K562 (cell line): ENCODE results near the gene ZNF768. TPM values are rescaled to one million over a fixed set of nuclear protein-coding genes. Genes with fewer than 3 reads are reported as not detected.

Source experiments
- ARID1B ChIP-seq: fragments of 450-650 bp; IDR thresholded peaks from 2 replicates; pipeline ENCODE4 v1.6.1; 2016; ENCODE audit warnings: antibody characterized with exemption, mild to moderate bottlenecking, inconsistent platforms
- BACH1 ChIP-seq: fragments of 200-800 bp; sonication (Bioruptor generic); IDR thresholded peaks from 2 replicates; pipeline ENCODE4 v1.6.1; 2016; ENCODE audit warnings: missing genetic modification characterization, missing compliant biosample characterization
- BCL6 ChIP-seq: fragments of 250-450 bp; sonication (Bioruptor Pico); IDR thresholded peaks from 2 replicates; pipeline ENCODE4 v1.4.0; 2020
- CBX3 ChIP-seq, 2 experiments: IDR thresholded peaks; 1 replicate in 1 of 2; 2 replicates in 1 of 2; pipeline ENCODE4 v1.6.1; 2012; ENCODE audit warnings: inconsistent platforms in 2 of 2, low read length in 2 of 2, borderline replicate concordance in 1 of 2, control low read depth in 1 of 2
- GATAD2A ChIP-seq: fragments of 450-650 bp; IDR thresholded peaks from 2 replicates; pipeline ENCODE4 v1.6.1; 2017
- GTF2F1 ChIP-seq: IDR thresholded peaks from 2 replicates; pipeline ENCODE4 v1.6.1; 2011; ENCODE audit warnings: low read depth, low read length, improper control_type of control experiment
- HMG20B ChIP-seq: fragments of 250-450 bp; sonication (Bioruptor Pico); IDR thresholded peaks from 2 replicates; pipeline ENCODE4 v1.5.0; 2021; ENCODE audit warnings: mild to moderate bottlenecking
- MEF2D ChIP-seq: conservative IDR thresholded peaks from 2 replicates; pipeline ENCODE4 v1.6.1; 2016; ENCODE audit warnings: low read depth, missing genetic modification characterization, missing compliant biosample characterization
- POLR3G ChIP-seq: IDR thresholded peaks from 2 replicates; pipeline ENCODE4 v1.6.1; 2011; ENCODE audit not compliant: insufficient read length, insufficient replicate concordance; ENCODE audit errors: extremely low read depth
- ZNF121 ChIP-seq: sonication (generic); formaldehyde crosslinking; conservative IDR thresholded peaks from 2 replicates; pipeline ENCODE4 v1.8.0; 2022; ENCODE audit warnings: missing genetic modification reagents
- ZNF263 ChIP-seq: sonication (generic); formaldehyde crosslinking; IDR thresholded peaks from 2 replicates; pipeline ENCODE4 v1.8.0; 2022; ENCODE audit warnings: mild to moderate bottlenecking, missing genetic modification reagents, borderline replicate concordance
- polyA plus RNA-seq, 8 experiments: library from polyadenylated mRNA; depleted of rRNA in 4 of 8; stranded (reverse) in 5 of 8; unstranded in 3 of 8; fragments of >200 nt; fragmentation: Nextera tagmentation in 2 of 8; fragmentation: Illumina TruSeq in 1 of 8; extraction: Ambion mirVana in 2 of 8; extraction: Trizol in 1 of 8; gene quantifications; 2 replicates each; pipeline versions ENCODE4 v1.2.1 to v1.2.3, GENCODE V29; 2011 to 2014; ENCODE audit warnings: inconsistent platforms in 1 of 8, missing spikeins in 1 of 8
- total RNA-seq, 7 experiments: library from RNA; depleted of rRNA in 6 of 7; stranded (reverse); fragments of >200 nt in 6 of 7; fragmentation: Illumina TruSeq in 2 of 7; extraction: Trizol in 2 of 7; gene quantifications; 2 replicates each; pipeline versions ENCODE4 v1.2.1 to v1.2.3, GENCODE V29; 2011 to 2021; ENCODE audit warnings: low replicate concordance in 1 of 7
- TF ChIP-seq, protein P1 (sequence below): fragments of 450-650 bp; IDR thresholded peaks from 2 replicates; pipeline ENCODE4 v1.6.1; 2018; ENCODE audit not compliant: partially characterized antibody
- TF ChIP-seq, protein P2 (sequence below): fragments of 250-450 bp; sonication (Bioruptor Pico); IDR thresholded peaks from 2 replicates; pipeline ENCODE4 v1.4.0; 2020; ENCODE audit warnings: mild to moderate bottlenecking, moderate library complexity, borderline replicate concordance
- TF ChIP-seq, protein P3 (sequence below): fragments of 250-450 bp; sonication (Bioruptor Pico); IDR thresholded peaks from 2 replicates; pipeline ENCODE4 v1.8.0; 2021; ENCODE audit warnings: moderate library complexity, mild to moderate bottlenecking, inconsistent platforms
- TF ChIP-seq, protein P4 (sequence below): fragments of 250-450 bp; sonication (Bioruptor Pico); IDR thresholded peaks from 2 replicates; pipeline ENCODE4 v1.8.0; 2021; ENCODE audit warnings: moderate library complexity, mild to moderate bottlenecking, inconsistent platforms
- TF ChIP-seq, protein P5 (sequence below): fragments of 450-650 bp; IDR thresholded peaks from 2 replicates; pipeline ENCODE4 v1.6.1; 2018; ENCODE audit warnings: mild to moderate bottlenecking, low read depth; ENCODE audit not compliant: partially characterized antibody

The ZNF768 gene
- total and polyA plus RNA-seq, 9 of the 15 experiments (the other 6 are each of a cell fraction or from before 2014, with no cell fraction given): 0.13 to 50.7 (median 26.9) TPM

DNA sequence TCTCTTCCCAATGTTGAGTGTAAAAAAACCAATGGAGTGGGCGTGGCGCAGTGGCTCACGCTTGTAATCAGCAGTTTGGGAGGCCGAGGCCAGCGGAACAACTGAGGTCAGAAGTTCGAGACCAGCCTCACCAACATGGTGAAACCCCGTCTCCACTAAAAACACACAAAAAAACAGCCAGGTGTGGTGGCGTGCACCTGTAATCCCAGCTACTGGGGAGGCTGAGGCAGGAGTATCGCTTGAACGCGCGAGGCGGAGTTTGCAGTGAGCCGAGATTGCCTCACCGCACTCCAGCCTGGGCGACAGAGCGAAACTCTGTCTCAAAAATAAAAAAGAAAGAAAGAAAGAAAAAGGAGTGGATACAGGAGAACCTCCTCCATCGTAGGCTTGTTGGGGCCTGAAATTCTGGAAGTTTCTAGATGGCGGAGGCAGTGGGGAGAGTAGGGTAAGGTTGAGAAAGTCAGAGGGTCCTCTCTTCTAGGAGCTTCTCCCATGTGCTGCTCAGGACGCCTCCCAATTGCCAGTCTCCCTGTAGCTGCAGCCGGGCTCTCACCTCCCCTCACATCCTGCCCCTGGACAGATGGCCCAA is 32.5 kb upstream of the ZNF768 start (continued):
- TF ChIP-seq, protein P1, sequence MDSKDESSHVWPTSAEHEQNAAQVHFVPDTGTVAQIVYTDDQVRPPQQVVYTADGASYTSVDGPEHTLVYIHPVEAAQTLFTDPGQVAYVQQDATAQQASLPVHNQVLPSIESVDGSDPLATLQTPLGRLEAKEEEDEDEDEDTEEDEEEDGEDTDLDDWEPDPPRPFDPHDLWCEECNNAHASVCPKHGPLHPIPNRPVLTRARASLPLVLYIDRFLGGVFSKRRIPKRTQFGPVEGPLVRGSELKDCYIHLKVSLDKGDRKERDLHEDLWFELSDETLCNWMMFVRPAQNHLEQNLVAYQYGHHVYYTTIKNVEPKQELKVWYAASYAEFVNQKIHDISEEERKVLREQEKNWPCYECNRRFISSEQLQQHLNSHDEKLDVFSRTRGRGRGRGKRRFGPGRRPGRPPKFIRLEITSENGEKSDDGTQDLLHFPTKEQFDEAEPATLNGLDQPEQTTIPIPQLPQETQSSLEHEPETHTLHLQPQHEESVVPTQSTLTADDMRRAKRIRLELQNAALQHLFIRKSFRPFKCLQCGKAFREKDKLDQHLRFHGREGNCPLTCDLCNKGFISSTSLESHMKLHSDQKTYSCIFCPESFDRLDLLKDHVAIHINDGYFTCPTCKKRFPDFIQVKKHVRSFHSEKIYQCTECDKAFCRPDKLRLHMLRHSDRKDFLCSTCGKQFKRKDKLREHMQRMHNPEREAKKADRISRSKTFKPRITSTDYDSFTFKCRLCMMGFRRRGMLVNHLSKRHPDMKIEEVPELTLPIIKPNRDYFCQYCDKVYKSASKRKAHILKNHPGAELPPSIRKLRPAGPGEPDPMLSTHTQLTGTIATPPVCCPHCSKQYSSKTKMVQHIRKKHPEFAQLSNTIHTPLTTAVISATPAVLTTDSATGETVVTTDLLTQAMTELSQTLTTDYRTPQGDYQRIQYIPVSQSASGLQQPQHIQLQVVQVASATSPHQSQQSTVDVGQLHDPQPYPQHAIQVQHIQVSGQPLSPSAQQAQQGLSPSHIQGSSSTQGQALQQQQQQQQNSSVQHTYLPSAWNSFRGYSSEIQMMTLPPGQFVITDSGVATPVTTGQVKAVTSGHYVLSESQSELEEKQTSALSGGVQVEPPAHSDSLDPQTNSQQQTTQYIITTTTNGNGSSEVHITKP: no peak
- TF ChIP-seq, protein P2, sequence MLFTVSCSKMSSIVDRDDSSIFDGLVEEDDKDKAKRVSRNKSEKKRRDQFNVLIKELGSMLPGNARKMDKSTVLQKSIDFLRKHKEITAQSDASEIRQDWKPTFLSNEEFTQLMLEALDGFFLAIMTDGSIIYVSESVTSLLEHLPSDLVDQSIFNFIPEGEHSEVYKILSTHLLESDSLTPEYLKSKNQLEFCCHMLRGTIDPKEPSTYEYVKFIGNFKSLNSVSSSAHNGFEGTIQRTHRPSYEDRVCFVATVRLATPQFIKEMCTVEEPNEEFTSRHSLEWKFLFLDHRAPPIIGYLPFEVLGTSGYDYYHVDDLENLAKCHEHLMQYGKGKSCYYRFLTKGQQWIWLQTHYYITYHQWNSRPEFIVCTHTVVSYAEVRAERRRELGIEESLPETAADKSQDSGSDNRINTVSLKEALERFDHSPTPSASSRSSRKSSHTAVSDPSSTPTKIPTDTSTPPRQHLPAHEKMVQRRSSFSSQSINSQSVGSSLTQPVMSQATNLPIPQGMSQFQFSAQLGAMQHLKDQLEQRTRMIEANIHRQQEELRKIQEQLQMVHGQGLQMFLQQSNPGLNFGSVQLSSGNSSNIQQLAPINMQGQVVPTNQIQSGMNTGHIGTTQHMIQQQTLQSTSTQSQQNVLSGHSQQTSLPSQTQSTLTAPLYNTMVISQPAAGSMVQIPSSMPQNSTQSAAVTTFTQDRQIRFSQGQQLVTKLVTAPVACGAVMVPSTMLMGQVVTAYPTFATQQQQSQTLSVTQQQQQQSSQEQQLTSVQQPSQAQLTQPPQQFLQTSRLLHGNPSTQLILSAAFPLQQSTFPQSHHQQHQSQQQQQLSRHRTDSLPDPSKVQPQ: no peak
- TF ChIP-seq HMG20B (no peak), BCL6 (no peak), MEF2D (0 out of 2 replicates have a peak, but pooled peaks have one; percentile 36), ZNF121 (CRISPR knock-in tag) (no peak), CBX3 (IDR thresholded peaks at IDR 0.05; ENCODE audit: borderline replicate concordance in 1 of 2, low read length in 2 of 2) (no peak), ZNF263 (no peak; the same call in 1 of the 2 replicates), BACH1 (tag) (no peak), ARID1B (peak; percentile 64), GTF2F1 (no peak), POLR3G (no peak), GATAD2A (no peak)
- TF ChIP-seq, protein P3, sequence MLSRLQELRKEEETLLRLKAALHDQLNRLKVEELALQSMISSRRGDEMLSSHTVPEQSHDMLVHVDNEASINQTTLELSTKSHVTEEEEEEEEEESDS (CRISPR knock-in tag): no peak
- TF ChIP-seq, protein P4, sequence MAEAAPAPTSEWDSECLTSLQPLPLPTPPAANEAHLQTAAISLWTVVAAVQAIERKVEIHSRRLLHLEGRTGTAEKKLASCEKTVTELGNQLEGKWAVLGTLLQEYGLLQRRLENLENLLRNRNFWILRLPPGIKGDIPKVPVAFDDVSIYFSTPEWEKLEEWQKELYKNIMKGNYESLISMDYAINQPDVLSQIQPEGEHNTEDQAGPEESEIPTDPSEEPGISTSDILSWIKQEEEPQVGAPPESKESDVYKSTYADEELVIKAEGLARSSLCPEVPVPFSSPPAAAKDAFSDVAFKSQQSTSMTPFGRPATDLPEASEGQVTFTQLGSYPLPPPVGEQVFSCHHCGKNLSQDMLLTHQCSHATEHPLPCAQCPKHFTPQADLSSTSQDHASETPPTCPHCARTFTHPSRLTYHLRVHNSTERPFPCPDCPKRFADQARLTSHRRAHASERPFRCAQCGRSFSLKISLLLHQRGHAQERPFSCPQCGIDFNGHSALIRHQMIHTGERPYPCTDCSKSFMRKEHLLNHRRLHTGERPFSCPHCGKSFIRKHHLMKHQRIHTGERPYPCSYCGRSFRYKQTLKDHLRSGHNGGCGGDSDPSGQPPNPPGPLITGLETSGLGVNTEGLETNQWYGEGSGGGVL (CRISPR knock-in tag): no peak
- TF ChIP-seq, protein P5, sequence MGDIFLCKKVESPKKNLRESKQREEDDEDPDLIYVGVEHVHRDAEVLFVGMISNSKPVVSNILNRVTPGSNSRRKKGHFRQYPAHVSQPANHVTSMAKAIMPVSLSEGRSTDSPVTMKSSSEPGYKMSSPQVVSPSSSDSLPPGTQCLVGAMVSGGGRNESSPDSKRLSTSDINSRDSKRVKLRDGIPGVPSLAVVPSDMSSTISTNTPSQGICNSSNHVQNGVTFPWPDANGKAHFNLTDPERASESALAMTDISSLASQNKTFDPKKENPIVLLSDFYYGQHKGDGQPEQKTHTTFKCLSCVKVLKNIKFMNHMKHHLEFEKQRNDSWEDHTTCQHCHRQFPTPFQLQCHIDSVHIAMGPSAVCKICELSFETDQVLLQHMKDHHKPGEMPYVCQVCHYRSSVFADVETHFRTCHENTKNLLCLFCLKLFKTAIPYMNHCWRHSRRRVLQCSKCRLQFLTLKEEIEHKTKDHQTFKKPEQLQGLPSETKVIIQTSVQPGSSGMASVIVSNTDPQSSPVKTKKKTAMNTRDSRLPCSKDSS: no peak
